HG03460 (cell line): ENCODE results near the gene POLG2.
A peak's percentile ranks its signal among the peaks of the same experiment; 100 is the strongest.

Source experiments
- ATAC-seq: cut with Tn5 transposase; IDR thresholded peaks from one replicate; pipeline ENCODE4 v1.9.1; 2021; ENCODE audit not compliant: unreplicated experiment

POLG2 gene

GRCh38 chr17:64496786-64497564, at the start of gene POLG2:
Gene POLG2, minus strand, starts transcription at chr17:64497054. Its CDS starts 86 bp downstream, at chr17:64496968.
- peak; percentile 84 for ATAC-seq

- ATAC-seq, result no peak
Measured at GRCh38 chr17:64544742-64545141, 47.9 kb upstream of the POLG2 start.

GRCh38 chr17:64540118-64540776, 43.4 kb upstream of the POLG2 start:
- no peak for ATAC-seq

GRCh38 chr17:64538508-64539130, 41.8 kb upstream of the POLG2 start:
- ATAC-seq, result no peak

- no peak for ATAC-seq
Measured at GRCh38 chr17:64537488-64537887, 40.6 kb upstream of the POLG2 start.

GRCh38 chr17:64536913-64537312, 40.1 kb upstream of the POLG2 start:
- no peak for ATAC-seq

GRCh38 chr17:64535357-64535756, 38.5 kb upstream of the POLG2 start:
- no peak for ATAC-seq

GRCh38 chr17:64534187-64534586, 37.3 kb upstream of the POLG2 start:
- ATAC-seq, result no peak

- no peak for ATAC-seq
Measured at GRCh38 chr17:64533784-64534183, 36.9 kb upstream of the POLG2 start.

- ATAC-seq, result no peak
Measured at GRCh38 chr17:64532409-64532808, 35.6 kb upstream of the POLG2 start.

GRCh38 chr17:64531955-64532371, 35.1 kb upstream of the POLG2 start:
- no peak for ATAC-seq

- no peak for ATAC-seq
Measured at GRCh38 chr17:64529221-64529620, 32.4 kb upstream of the POLG2 start.

GRCh38 chr17:64527914-64528313, 31.1 kb upstream of the POLG2 start:
- ATAC-seq, result no peak

- ATAC-seq, result no peak
Measured at GRCh38 chr17:64520359-64520758, 23.5 kb upstream of the POLG2 start.

GRCh38 chr17:64519601-64520000, 22.7 kb upstream of the POLG2 start:
- no peak for ATAC-seq

- ATAC-seq, result no peak
Measured at GRCh38 chr17:64515829-64516228, 19.0 kb upstream of the POLG2 start.

- ATAC-seq, result no peak
Measured at GRCh38 chr17:64515419-64515818, 18.6 kb upstream of the POLG2 start.

GRCh38 chr17:64509179-64509578, 12.3 kb upstream of the POLG2 start:
- ATAC-seq, result no peak

GRCh38 chr17:64508683-64509082, 11.8 kb upstream of the POLG2 start:
- ATAC-seq, result no peak

- peak; percentile 11 for ATAC-seq
Measured at GRCh38 chr17:64507413-64507782, 10.5 kb upstream of the POLG2 start.

GRCh38 chr17:64506576-64507412, 9.9 kb upstream of the POLG2 start, which contains the start of gene CEP95:
Gene CEP95, plus strand, starts transcription at chr17:64506977. Its CDS starts 121 bp downstream, at chr17:64507098.
- ATAC-seq, result peak; percentile 56
